HuH-7 (cell line): Measurements from ENCODE around the gene HMHB1.

Experiments
- DNase-seq: peaks from one replicate; pipeline ENCODE4 v3.0.0; 2011; ENCODE audit warnings: low spot score

HMHB1 gene

GRCh38 chr5:143812085-143812705 lies at the start of gene HMHB1:
Gene HMHB1, plus strand, starts transcription at chr5:143812161.
- DNase-seq, result no peak

- DNase-seq, result no peak
Observed at GRCh38 chr5:143762636-143763220, 49.2 kb upstream of the HMHB1 start.

- no peak for DNase-seq
Observed at GRCh38 chr5:143767162-143767561, 44.8 kb upstream of the HMHB1 start.

GRCh38 chr5:143769026-143769786 lies 42.8 kb upstream of the HMHB1 start:
- no peak for DNase-seq

GRCh38 chr5:143770450-143770849 lies 41.5 kb upstream of the HMHB1 start:
- no peak for DNase-seq

- no peak for DNase-seq
Observed at GRCh38 chr5:143771189-143771588, 40.8 kb upstream of the HMHB1 start.

- DNase-seq, result no peak
Observed at GRCh38 chr5:143771602-143772001, 40.4 kb upstream of the HMHB1 start.

- no peak for DNase-seq
Observed at GRCh38 chr5:143772621-143773020, 39.3 kb upstream of the HMHB1 start.

- DNase-seq, result no peak
Observed at GRCh38 chr5:143775258-143775657, 36.7 kb upstream of the HMHB1 start.

- no peak for DNase-seq
Observed at GRCh38 chr5:143776951-143777350, 35.0 kb upstream of the HMHB1 start.

- no peak for DNase-seq
Observed at GRCh38 chr5:143779506-143779905, 32.5 kb upstream of the HMHB1 start.

- no peak for DNase-seq
Observed at GRCh38 chr5:143781993-143782520, 29.9 kb upstream of the HMHB1 start.

GRCh38 chr5:143782588-143783386 lies 29.2 kb upstream of the HMHB1 start:
- no peak for DNase-seq

- DNase-seq, result no peak
Observed at GRCh38 chr5:143788401-143788800, 23.6 kb upstream of the HMHB1 start.

- DNase-seq, result no peak
Observed at GRCh38 chr5:143790457-143791112, 21.4 kb upstream of the HMHB1 start.

GRCh38 chr5:143791848-143792731 lies 19.9 kb upstream of the HMHB1 start:
- no peak for DNase-seq

- no peak for DNase-seq
Observed at GRCh38 chr5:143793249-143793648, 18.7 kb upstream of the HMHB1 start.

- no peak for DNase-seq
Observed at GRCh38 chr5:143796125-143796524, 15.8 kb upstream of the HMHB1 start.

- no peak for DNase-seq
Observed at GRCh38 chr5:143796753-143797152, 15.2 kb upstream of the HMHB1 start.

- no peak for DNase-seq
Observed at GRCh38 chr5:143800715-143801114, 11.2 kb upstream of the HMHB1 start.
